Measurements from ENCODE around the gene HSD17B11. TPM values are rescaled to one million over a fixed set of nuclear protein-coding genes. Genes with fewer than 3 reads are reported as not detected.
"Not testable (repeated sequence)": the region's sequence is repeated elsewhere in the genome, so short reads cannot be mapped to it uniquely, and the experiment has no call there.

Gene HSD17B11
- total RNA-seq, 2 experiments from 2014 or later = 33.6 TPM

- ChIA-PET POLR2A (no interaction called here), CTCF (no interaction called here)
- Mint-ChIP-seq H3K36me3 (ENCODE audit: low read depth) (no peaks in the 10 kb centered on the region), H3K4me1 (peaks cover 4% of the 10 kb centered on the region), H3K4me3 (no peak overlapping the region), H3K27me3 (no peaks in the 10 kb centered on the region), H3K27ac (no peak overlapping the region), H3K9me3 (no peaks in the 10 kb centered on the region)
- no peak for DNase-seq
These were observed 81.4 kb downstream of the HSD17B11 start for GRCh38 chr4:87309625-87310024.

- CTCF ChIA-PET = interaction anchor here (0.6 kb wide), 1 partner anchor 118 kb away, joined by 4 read pairs; no protein-coding TSS in a partner anchor
- peaks cover 4% of the 10 kb centered on the region for H3K4me1 Mint-ChIP-seq
- no peaks in the 10 kb centered on the region for H3K9me3 Mint-ChIP-seq
- H3K4me3 Mint-ChIP-seq = no peak overlapping the region
- POLR2A ChIA-PET = no interaction called here
- H3K27ac Mint-ChIP-seq = no peak overlapping the region
- H3K27me3 Mint-ChIP-seq = no peaks in the 10 kb centered on the region
- no peaks in the 10 kb centered on the region for H3K36me3 Mint-ChIP-seq (ENCODE audit: low read depth)
- DNase-seq = no peak
These were observed 84.9 kb downstream of the HSD17B11 start for GRCh38 chr4:87306056-87306455.

- Mint-ChIP-seq H3K36me3 (ENCODE audit: low read depth) (no peaks in the 10 kb centered on the region), H3K9me3 (no peaks in the 10 kb centered on the region), H3K4me1 (peaks cover 4% of the 10 kb centered on the region), H3K27ac (no peak overlapping the region), H3K4me3 (no peak overlapping the region), H3K27me3 (no peaks in the 10 kb centered on the region)
- ChIA-PET POLR2A (no interaction called here), CTCF (no interaction called here)
- no peak for DNase-seq
These were observed 85.4 kb downstream of the HSD17B11 start for GRCh38 chr4:87305562-87305961.

GRCh38 chr4:87304745-87305432 lies 86.1 kb downstream of the HSD17B11 start:
- POLR2A ChIA-PET = no interaction called here
- Mint-ChIP-seq H3K27ac (no peak overlapping the region), H3K9me3 (no peaks in the 10 kb centered on the region), H3K4me1 (peaks cover 4% of the 10 kb centered on the region), H3K4me3 (no peak overlapping the region), H3K36me3 (ENCODE audit: low read depth) (no peaks in the 10 kb centered on the region), H3K27me3 (no peaks in the 10 kb centered on the region)
- CTCF ChIA-PET = no interaction called here
- no peak for DNase-seq

- POLR2A ChIA-PET = no interaction called here
- no peak overlapping the region for H3K4me3 Mint-ChIP-seq
- no peaks in the 10 kb centered on the region for H3K36me3 Mint-ChIP-seq (ENCODE audit: low read depth)
- CTCF ChIA-PET = no interaction called here
- DNase-seq = no peak
- H3K4me1 Mint-ChIP-seq = no peaks in the 10 kb centered on the region
- H3K27me3 Mint-ChIP-seq = no peaks in the 10 kb centered on the region
- H3K27ac Mint-ChIP-seq = no peak overlapping the region
- H3K9me3 Mint-ChIP-seq = no peaks in the 10 kb centered on the region
These were observed 91.1 kb downstream of the HSD17B11 start for GRCh38 chr4:87299898-87300297.

- ChIA-PET POLR2A (no interaction called here), CTCF (no interaction called here)
- Mint-ChIP-seq H3K36me3 (ENCODE audit: low read depth) (no peaks in the 10 kb centered on the region), H3K4me3 (no peak overlapping the region), H3K9me3 (peaks cover 7% of the 10 kb centered on the region), H3K4me1 (no peaks in the 10 kb centered on the region), H3K27ac (no peak overlapping the region), H3K27me3 (no peaks in the 10 kb centered on the region)
- DNase-seq = no peak
These were observed 92.6 kb downstream of the HSD17B11 start for GRCh38 chr4:87298362-87298761.

GRCh38 chr4:87294911-87295310 lies 96.1 kb downstream of the HSD17B11 start:
- H3K36me3 Mint-ChIP-seq (ENCODE audit: low read depth); POLR2A ChIA-PET; CTCF ChIA-PET; H3K27me3 Mint-ChIP-seq; DNase-seq; H3K4me1 Mint-ChIP-seq; H3K4me3 Mint-ChIP-seq; H3K9me3 Mint-ChIP-seq; H3K27ac Mint-ChIP-seq: not testable (repeated sequence)

GRCh38 chr4:87293889-87294288 lies 97.1 kb downstream of the HSD17B11 start:
- H3K27ac Mint-ChIP-seq; DNase-seq; H3K4me3 Mint-ChIP-seq; CTCF ChIA-PET; H3K4me1 Mint-ChIP-seq; H3K27me3 Mint-ChIP-seq; H3K36me3 Mint-ChIP-seq (ENCODE audit: low read depth); H3K9me3 Mint-ChIP-seq; POLR2A ChIA-PET: not testable (repeated sequence)

GRCh38 chr4:87286970-87287369 lies 104.0 kb downstream of the HSD17B11 start:
- Mint-ChIP-seq H3K27me3 (peaks cover 4% of the 10 kb centered on the region), H3K36me3 (ENCODE audit: low read depth) (no peaks in the 10 kb centered on the region), H3K4me3 (no peak overlapping the region), H3K4me1 (no peaks in the 10 kb centered on the region), H3K9me3 (peaks cover 27% of the 10 kb centered on the region), H3K27ac (no peak overlapping the region)
- DNase-seq = no peak
- ChIA-PET POLR2A (interaction anchor here (0.6 kb wide), 1 partner anchor 585 kb away, joined by 3 read pairs; no protein-coding TSS in a partner anchor), CTCF (no interaction called here)

Small RNAs within 50 kb of the gene (microRNA-seq; reads per million reads assigned to microRNA genes)
- gene MIR5705 (ENCODE audit: borderline microRNAs expressed, borderline replicate concordance) = not detected

Other genes with a start within 250 kb of the HSD17B11 start
- 10 to 100 TPM in 1 of 2 experiments, 1 to 10 TPM in 1; 9.1 to 10.5 TPM for gene KLHL8, start 170.6 kb downstream of the HSD17B11 start, total RNA-seq
- under 1 TPM in 1 of 2 experiments, not detected in 1; 0.07 TPM for gene HSD17B13, start 68.3 kb downstream of the HSD17B11 start, total RNA-seq
- 10 to 100 TPM; 11.7 to 11.9 TPM for gene NUDT9, start 31.4 kb upstream of the HSD17B11 start, total RNA-seq
- not detected for gene SPARCL1, start 138.2 kb upstream of the HSD17B11 start, total RNA-seq
- not detected for gene DSPP, start 217.3 kb upstream of the HSD17B11 start, total RNA-seq

Data from activated CD4-positive, alpha-beta T cell treated with anti-CD3 and anti-CD28 coated beads, Interleukin-2, amount 10 ng/mL, durations not matched to agents 7 days and 5 days (primary cell).